Karpas-422 (cell line): Measurements from ENCODE around the gene CNOT4. TPM values are rescaled to one million over a fixed set of nuclear protein-coding genes. Genes with fewer than 3 reads are reported as not detected.
A peak's percentile ranks its signal among the peaks of the same experiment; 100 is the strongest.

Experiments used
- DNase-seq: peaks from one replicate; pipeline ENCODE4 v3.0.0-alpha.2; 2015
- H2AFZ ChIP-seq: fragments of 200-600 bp; sonication (generic); 2 replicates; pipeline ENCODE4 v1.6.1; 2014; ENCODE audit warnings: antibody characterized with exemption, low read length, mixed read lengths
- H3K27ac ChIP-seq: fragments of 200-600 bp; sonication (generic); 2 replicates; pipeline ENCODE4 v1.5.1; 2014; ENCODE audit warnings: mild to moderate bottlenecking, low read length, moderate library complexity
- H3K27me3 ChIP-seq: fragments of 200-600 bp; sonication (generic); 2 replicates; pipeline ENCODE4 v1.6.1; 2014; ENCODE audit warnings: low read length, mixed read lengths
- H3K36me3 ChIP-seq: fragments of 200-600 bp; sonication (generic); 2 replicates; pipeline ENCODE4 v1.6.1; 2014; ENCODE audit warnings: low read length, mixed read lengths; ENCODE audit not compliant: insufficient read depth
- H3K4me1 ChIP-seq: fragments of 200-600 bp; sonication (generic); 2 replicates; pipeline ENCODE4 v1.6.1; 2014; ENCODE audit warnings: mild to moderate bottlenecking, low read length, mixed read lengths
- H3K4me2 ChIP-seq: fragments of 200-600 bp; sonication (generic); 2 replicates; pipeline ENCODE4 v1.6.1; 2014; ENCODE audit warnings: low read length, low read depth, mild to moderate bottlenecking; ENCODE audit not compliant: poor library complexity, severe bottlenecking
- H3K4me3 ChIP-seq: fragments of 200-600 bp; sonication (generic); 2 replicates; pipeline ENCODE4 v1.5.1; 2014; ENCODE audit warnings: mild to moderate bottlenecking, antibody characterized with exemption, low read length, mixed read lengths
- H3K79me2 ChIP-seq: fragments of 200-600 bp; sonication (generic); 2 replicates; pipeline ENCODE4 v1.6.1; 2014; ENCODE audit warnings: mild to moderate bottlenecking, low read length, mixed read lengths
- H3K9ac ChIP-seq: fragments of 200-600 bp; sonication (generic); 2 replicates; pipeline ENCODE4 v1.6.0; 2014; ENCODE audit warnings: low read length
- H3K9me2 ChIP-seq: fragments of 200-600 bp; sonication (generic), shearing (Covaris generic); replicated peaks from 2 replicates; pipeline ENCODE4 v1.6.0; 2014; ENCODE audit warnings: mild to moderate bottlenecking, low read length, moderate library complexity; ENCODE audit not compliant: insufficient read depth
- H3K9me3 ChIP-seq: fragments of 300-700, 200-600 bp; sonication (generic); 2 replicates; pipeline ENCODE4 v1.6.1; 2014; ENCODE audit warnings: low read length, mixed read lengths
- H4K20me1 ChIP-seq: fragments of 200-600 bp; sonication (generic); 2 replicates; pipeline ENCODE4 v1.6.1; 2014; ENCODE audit warnings: mild to moderate bottlenecking, antibody characterized with exemption, low read length, low read depth; ENCODE audit not compliant: insufficient read depth
- total RNA-seq: library from RNA; depleted of rRNA; stranded (reverse); fragments of >200 nt; shearing (Covaris generic); gene quantifications from 2 replicates; pipeline ENCODE4 v1.2.3, GENCODE V29; 2014; ENCODE audit warnings: low replicate concordance

CNOT4 gene
- total RNA-seq, 1 experiment from 2014 or later = 25.9 TPM

GRCh38 chr7:135420786-135421185, 89.1 kb downstream of the CNOT4 start:
- Histone ChIP-seq H3K79me2 (peaks cover 87% of the 10 kb centered on the region), H3K27me3 (no peaks in the 10 kb centered on the region), H2AFZ (no peak overlapping the region), H3K9me2 (no peaks in the 10 kb centered on the region), H3K27ac (no peak overlapping the region), H3K4me3 (no peak overlapping the region), H4K20me1 (no peaks in the 10 kb centered on the region), H3K4me1 (no peaks in the 10 kb centered on the region), H3K9me3 (no peaks in the 10 kb centered on the region), H3K36me3 (0 out of 2 replicates have a peak, but pooled peaks cover 4% of the 10 kb centered on the region), H3K4me2 (no peak overlapping the region), H3K9ac (no peak overlapping the region)
- no peak for DNase-seq

- Histone ChIP-seq H3K9ac (no peak overlapping the region), H3K4me3 (no peak overlapping the region), H3K36me3 (peaks cover 7% of the 10 kb centered on the region; the same call in 1 of the 2 replicates), H4K20me1 (no peaks in the 10 kb centered on the region), H3K4me1 (peaks cover 3% of the 10 kb centered on the region; the same call in 1 of the 2 replicates), H3K9me3 (no peaks in the 10 kb centered on the region), H2AFZ (no peak overlapping the region), H3K4me2 (no peak overlapping the region), H3K9me2 (no peaks in the 10 kb centered on the region), H3K27ac (no peak overlapping the region), H3K27me3 (no peaks in the 10 kb centered on the region), H3K79me2 (peaks cover 79% of the 10 kb centered on the region)
- no peak for DNase-seq
Measured at GRCh38 chr7:135416431-135416830, 93.5 kb downstream of the CNOT4 start.

GRCh38 chr7:135414850-135415439, 95.0 kb downstream of the CNOT4 start:
- H3K9me3 ChIP-seq = no peaks in the 10 kb centered on the region
- H3K27ac ChIP-seq = no peak overlapping the region
- no peak overlapping the region for H2AFZ ChIP-seq
- no peaks in the 10 kb centered on the region for H4K20me1 ChIP-seq
- DNase-seq = peak; percentile 79
- H3K9me2 ChIP-seq = no peaks in the 10 kb centered on the region
- H3K4me1 ChIP-seq = peaks cover 5% of the 10 kb centered on the region; the same call in 1 of the 2 replicates
- H3K79me2 ChIP-seq = peaks cover 74% of the 10 kb centered on the region
- no peak overlapping the region for H3K4me3 ChIP-seq
- H3K4me2 ChIP-seq = no peak overlapping the region
- H3K36me3 ChIP-seq = peaks cover 5% of the 10 kb centered on the region; the same call in 1 of the 2 replicates
- H3K9ac ChIP-seq = no peak overlapping the region
- H3K27me3 ChIP-seq = no peaks in the 10 kb centered on the region

- no peak overlapping the region for H3K4me3 ChIP-seq
- peaks cover 5% of the 10 kb centered on the region; the same call in 1 of the 2 replicates for H3K36me3 ChIP-seq
- H3K4me1 ChIP-seq = peaks cover 5% of the 10 kb centered on the region; the same call in 1 of the 2 replicates
- no peaks in the 10 kb centered on the region for H4K20me1 ChIP-seq
- no peak overlapping the region for H3K9ac ChIP-seq
- H3K27ac ChIP-seq = no peak overlapping the region
- H2AFZ ChIP-seq = no peak overlapping the region
- no peak for DNase-seq
- H3K27me3 ChIP-seq = no peaks in the 10 kb centered on the region
- no peak overlapping the region for H3K4me2 ChIP-seq
- no peaks in the 10 kb centered on the region for H3K9me2 ChIP-seq
- H3K9me3 ChIP-seq = no peaks in the 10 kb centered on the region
- peaks cover 75% of the 10 kb centered on the region for H3K79me2 ChIP-seq
Measured at GRCh38 chr7:135414208-135414607, 95.7 kb downstream of the CNOT4 start.

- H3K27ac ChIP-seq = no peak overlapping the region
- no peak overlapping the region for H3K9ac ChIP-seq
- H3K9me2 ChIP-seq = no peaks in the 10 kb centered on the region
- no peaks in the 10 kb centered on the region for H3K27me3 ChIP-seq
- H2AFZ ChIP-seq = no peak overlapping the region
- H3K4me1 ChIP-seq = peaks cover 5% of the 10 kb centered on the region; the same call in 1 of the 2 replicates
- H3K4me2 ChIP-seq = no peak overlapping the region
- no peak overlapping the region for H3K4me3 ChIP-seq
- H3K9me3 ChIP-seq = no peaks in the 10 kb centered on the region
- H3K79me2 ChIP-seq = peaks cover 67% of the 10 kb centered on the region
- no peaks in the 10 kb centered on the region for H4K20me1 ChIP-seq
- no peak for DNase-seq
- H3K36me3 ChIP-seq = peaks cover 14% of the 10 kb centered on the region; the same call in 1 of the 2 replicates
Measured at GRCh38 chr7:135411098-135411497, 98.8 kb downstream of the CNOT4 start.

GRCh38 chr7:135410543-135410942, 99.4 kb downstream of the CNOT4 start:
- no peaks in the 10 kb centered on the region for H4K20me1 ChIP-seq
- H3K79me2 ChIP-seq = peaks cover 67% of the 10 kb centered on the region
- no peak overlapping the region for H3K4me2 ChIP-seq
- peaks cover 5% of the 10 kb centered on the region; the same call in 1 of the 2 replicates for H3K4me1 ChIP-seq
- H3K9ac ChIP-seq = no peak overlapping the region
- H3K4me3 ChIP-seq = no peak overlapping the region
- H2AFZ ChIP-seq = no peak overlapping the region
- no peaks in the 10 kb centered on the region for H3K27me3 ChIP-seq
- no peak overlapping the region for H3K27ac ChIP-seq
- no peaks in the 10 kb centered on the region for H3K9me3 ChIP-seq
- H3K9me2 ChIP-seq = no peaks in the 10 kb centered on the region
- H3K36me3 ChIP-seq = peaks cover 14% of the 10 kb centered on the region; the same call in 1 of the 2 replicates
- no peak for DNase-seq

- Histone ChIP-seq H3K9me3 (no peaks in the 10 kb centered on the region), H3K9ac (no peak overlapping the region), H3K79me2 (peaks cover 67% of the 10 kb centered on the region), H4K20me1 (no peaks in the 10 kb centered on the region), H3K27me3 (no peaks in the 10 kb centered on the region), H3K4me3 (no peak overlapping the region), H3K9me2 (no peaks in the 10 kb centered on the region), H3K27ac (no peak overlapping the region), H3K36me3 (peaks cover 14% of the 10 kb centered on the region; the same call in 1 of the 2 replicates), H2AFZ (no peak overlapping the region), H3K4me1 (peaks cover 5% of the 10 kb centered on the region; the same call in 1 of the 2 replicates), H3K4me2 (no peak overlapping the region)
- no peak for DNase-seq
Measured at GRCh38 chr7:135409845-135410542, 99.9 kb downstream of the CNOT4 start.

- Histone ChIP-seq H3K27ac (no peak overlapping the region), H2AFZ (no peak overlapping the region), H3K4me2 (no peak overlapping the region), H3K9me2 (no peaks in the 10 kb centered on the region), H3K27me3 (no peaks in the 10 kb centered on the region), H3K4me3 (no peak overlapping the region), H3K36me3 (peaks cover 14% of the 10 kb centered on the region; the same call in 1 of the 2 replicates), H3K9ac (no peak overlapping the region), H3K4me1 (peaks cover 5% of the 10 kb centered on the region; the same call in 1 of the 2 replicates), H3K79me2 (peaks cover 62% of the 10 kb centered on the region), H3K9me3 (no peaks in the 10 kb centered on the region), H4K20me1 (no peaks in the 10 kb centered on the region)
- DNase-seq = no peak
Measured at GRCh38 chr7:135407884-135408283, 102.0 kb downstream of the CNOT4 start.
